ENCODE results near the gene CFAP20. TPM values are rescaled to one million over a fixed set of nuclear protein-coding genes. Genes with fewer than 3 reads are reported as not detected.

The CFAP20 gene
- total RNA-seq (2021; ENCODE audit: unreplicated experiment) = 59.7 TPM
- polyA plus RNA-seq (2012) = 65.6 and 68.4 TPM in 2 replicates
- Bru-seq, nascent RNA = percentile 83 among the genes with signal in this experiment
- percentile 82 among the genes with signal in this experiment for BruChase-seq, experiment 1, labeled RNA remaining after a 6-hour chase
- BruChase-seq, experiment 2, labeled RNA remaining after a 2-hour chase = percentile 79 among the genes with signal in this experiment
- long read RNA-seq, transcript CFAP20-201 (6 exons, 1,354 nt) = major isoform, 123 of 142 reads
- long read RNA-seq, partial matches to known transcripts = 0 of 142 reads
- long read RNA-seq, other reads (novel, unspliced or antisense) = 18 of 142 reads

- CTCF ChIA-PET = interaction anchor here (0.6 to 1.8 kb wide), 8 partner anchors 11 to 532 kb away, joined by 3 to 7 read pairs (median 3); no protein-coding TSS in a partner anchor
- TF ChIP-seq MAX (IDR thresholded peaks at IDR 0.05) (peak; percentile 98), ELF1 (IDR thresholded peaks at IDR 0.05; ENCODE audit: borderline replicate concordance, low read depth) (peak; percentile 71), SIN3A (IDR thresholded peaks at IDR 0.05; ENCODE audit: low read depth) (peak; percentile 89), JUND (IDR thresholded peaks at IDR 0.05) (peak; percentile 52), EZH2phosphoT487 (IDR thresholded peaks at IDR 0.05; ENCODE audit: borderline replicate concordance) (no peak), EGR1 (IDR thresholded peaks at IDR 0.05; ENCODE audit: low read depth) (peak; percentile 87), ZFX (IDR thresholded peaks at IDR 0.05) (peak; percentile 85), ZBTB33 (IDR thresholded peaks at IDR 0.05; ENCODE audit: extremely low read depth, insufficient replicate concordance, low read length) (no peak), CTCF (IDR thresholded peaks at IDR 0.05 in 2 of 3, conservative IDR thresholded peaks at IDR 0.05 in 1 of 3; ENCODE audit: borderline replicate concordance in 1 of 3, insufficient read depth in 1 of 3, low read depth in 2 of 3, low read length in 2 of 3) (no peak), SRF (IDR thresholded peaks at IDR 0.05; ENCODE audit: low read depth) (no peak; the same call in 1 of the 2 replicates), POLR2AphosphoS5 (IDR thresholded peaks at IDR 0.05; ENCODE audit: low read depth, low read length) (peak; percentile 81; the same call in 1 of the 2 replicates), ATF3 (IDR thresholded peaks at IDR 0.05) (no peak), TCF7L2 (IDR thresholded peaks at IDR 0.05; ENCODE audit: borderline replicate concordance, extremely low read depth, insufficient read depth, insufficient read length) (peak; percentile 83), YY1 (IDR thresholded peaks at IDR 0.05; ENCODE audit: extremely low read depth, insufficient replicate concordance, low read depth, low read length) (peak; percentile 85), SP1 (IDR thresholded peaks at IDR 0.05; ENCODE audit: low read depth) (peak; percentile 98), FOSL1 (IDR thresholded peaks at IDR 0.05; ENCODE audit: low read depth) (no peak), EZH2 (IDR thresholded peaks at IDR 0.05) (no peak), POLR2A (IDR thresholded peaks at IDR 0.05; ENCODE audit: borderline replicate concordance, extremely low read depth, insufficient read depth, insufficient read length) (peak; percentile 87), CBX3 (IDR thresholded peaks at IDR 0.05; ENCODE audit: low read depth) (peak; percentile 96), ZNF274 (IDR thresholded peaks at IDR 0.05; ENCODE audit: low read depth, low read length) (no peak), CEBPB (IDR thresholded peaks at IDR 0.05; ENCODE audit: low read depth) (no peak), RAD21 (IDR thresholded peaks at IDR 0.05; ENCODE audit: low read depth) (no peak)
Observed at GRCh38 chr16:58129097-58129936, at the start of gene CFAP20. CFAP20 (minus strand) TSS chr16:58129381; CDS start chr16:58129115, 266 bp downstream.

More at GRCh38 chr16:58129097-58129936, at the start of gene CFAP20:
- H2AFZ ChIP-seq (ENCODE audit: low read depth, low read length, poor library complexity, severe bottlenecking) = peak within 1 kb of the TSS; percentile 68
- H3K36me3 ChIP-seq (ENCODE audit: control insufficient read depth in 1 of 2, insufficient read depth in 2 of 2, low read length in 2 of 2) = no peaks in the 10 kb centered on the region
- no TSS peak for BruUV-seq (replicated peaks)
- ATAC-seq (peak; percentile 94), DNase-seq (ENCODE audit: low read depth, low spot score) (peak; percentile 100)
- H3K79me2 ChIP-seq (ENCODE audit: insufficient read depth, low read length) = peaks cover 48% of the 10 kb centered on the region
- ChIA-PET POLR2A (interaction anchor here (0.8 to 1.4 kb wide), 6 partner anchors 12 to 371 kb away, joined by 3 to 13 read pairs (median 4); partner anchors contain the start of gene NDRG4), RAD21 (ENCODE audit: low non-redundant PET in 1 of 2, low total read pairs in 2 of 2, uncharacterized antibody in 2 of 2, unreplicated experiment in 2 of 2) (interaction anchor here (0.5 to 1.4 kb wide), 3 partner anchors 27 to 105 kb away, joined by 3 to 4 read pairs (median 3); no protein-coding TSS in a partner anchor)
- no peaks in the 10 kb centered on the region for H3K9me3 ChIP-seq (ENCODE audit: control insufficient read depth in 1 of 2, insufficient read depth in 1 of 2, low read depth in 1 of 2, low read length in 2 of 2)
- H3K9me2 ChIP-seq (ENCODE audit: insufficient read depth) = no peaks in the 10 kb centered on the region
- H3K9ac ChIP-seq (ENCODE audit: low read length) = peak within 1 kb of the TSS; percentile 98
- peak within 1 kb of the TSS; percentile 94 to 99 for H3K4me3 ChIP-seq (replicated peaks in 1 of 2; ENCODE audit: low read depth in 1 of 2, low read length in 2 of 2)
- peak within 1 kb of the TSS; percentile 95 for H3K4me2 ChIP-seq (ENCODE audit: low read length)
- H3K27me3 ChIP-seq (ENCODE audit: insufficient read depth, low read length) = no peaks in the 10 kb centered on the region
- intact Hi-C loops (cut with micrococcal nuclease) = loop anchor here (1.0 kb wide), 1 partner anchor 104 kb away; the partner anchor contains the start of gene MMP15
- H4K20me1 ChIP-seq (ENCODE audit: insufficient read depth) = peaks cover 18% of the 10 kb centered on the region; the same call in 1 of the 2 replicates
- peaks cover 11 to 28% of the 10 kb centered on the region in 2 experiments; a peak in 3 of 4 replicates for H3K4me1 ChIP-seq (ENCODE audit: control insufficient read depth in 1 of 2, insufficient read depth in 2 of 2, low read length in 2 of 2)
- peak within 1 kb of the TSS; percentile 80 for H3K27ac ChIP-seq (ENCODE audit: low read depth, low read length)

All from HCT116 (cell line).